GM18507 (cell line): Measurements from ENCODE around the gene TEAD1.

Source experiments
- DNase-seq: peaks from one replicate; pipeline ENCODE4 v3.0.0; 2011; ENCODE audit warnings: low read depth; ENCODE audit not compliant: insufficient read length; ENCODE audit errors: extremely low spot score
- FAIRE-seq: peaks from 2 replicates; lab custom pipeline; 2011; peaks lifted over from hg19 to GRCh38; lab: Jason Lieb, UNC

TEAD1 gene

DNA sequence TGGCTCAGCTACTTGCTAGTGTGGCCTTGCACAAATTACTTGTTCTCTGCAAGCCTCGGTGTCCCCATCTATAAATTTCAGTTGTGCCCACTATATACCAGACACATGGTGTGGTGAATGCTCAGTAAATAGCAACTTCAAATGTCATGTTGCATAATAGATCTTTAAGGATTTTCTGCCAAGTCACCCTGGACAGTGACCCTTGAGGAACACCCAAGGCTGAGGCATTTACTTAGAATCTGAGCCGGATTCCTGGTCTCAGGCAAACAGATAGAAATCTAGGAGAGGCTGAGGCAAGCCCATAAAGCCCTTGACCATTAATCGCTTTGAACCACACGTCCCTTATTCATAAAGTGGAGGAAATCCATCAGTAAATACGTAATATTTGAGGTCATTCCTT is 9.7 kb downstream of the TEAD1 start:
- no peak for FAIRE-seq
- no peak for DNase-seq

DNA sequence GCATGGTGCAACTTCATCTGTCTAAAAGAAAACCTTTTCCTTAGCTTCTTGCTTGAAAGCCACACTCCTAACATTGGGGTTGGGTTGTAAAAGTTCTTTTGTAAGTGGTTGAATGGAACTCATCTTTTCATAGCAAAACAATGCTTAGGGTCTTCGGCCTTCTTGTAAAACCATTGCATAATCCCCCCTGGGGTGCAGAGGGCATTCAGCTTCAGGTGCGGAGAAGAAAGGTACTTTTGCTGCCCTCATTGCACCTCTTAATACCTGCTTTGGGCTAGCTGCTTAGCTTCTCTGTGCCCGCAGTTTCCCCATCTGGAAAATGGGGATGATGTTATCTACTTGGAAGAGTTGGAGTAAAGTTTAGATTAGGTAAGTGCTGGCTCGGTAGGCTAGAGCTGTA is 10.1 kb downstream of the TEAD1 start:
- DNase-seq: no peak
- no peak for FAIRE-seq

DNA sequence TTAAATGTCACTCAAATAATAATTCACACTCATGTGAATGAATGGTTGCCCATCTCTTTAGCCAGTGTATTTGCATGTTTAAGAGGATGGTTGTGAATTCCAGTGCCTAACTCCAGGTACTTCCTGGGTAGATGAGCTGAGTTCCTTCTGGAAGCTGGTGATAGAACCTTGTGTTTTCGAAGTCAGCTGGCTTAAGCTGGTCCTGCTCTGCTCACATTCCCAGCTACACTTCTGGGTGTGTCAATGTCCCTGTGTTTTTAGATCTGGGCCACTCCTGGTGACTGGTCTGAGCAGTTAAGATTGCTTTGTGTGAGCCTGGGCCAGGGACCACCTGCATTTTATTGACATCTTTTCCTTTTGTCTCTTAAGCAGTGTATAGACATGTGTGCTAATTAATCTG is 10.6 kb downstream of the TEAD1 start:
- FAIRE-seq: no peak
- no peak for DNase-seq

GRCh38 chr11:12685229-12685628 is 11.0 kb downstream of the TEAD1 start:
- FAIRE-seq (no peak), DNase-seq (no peak)

DNA sequence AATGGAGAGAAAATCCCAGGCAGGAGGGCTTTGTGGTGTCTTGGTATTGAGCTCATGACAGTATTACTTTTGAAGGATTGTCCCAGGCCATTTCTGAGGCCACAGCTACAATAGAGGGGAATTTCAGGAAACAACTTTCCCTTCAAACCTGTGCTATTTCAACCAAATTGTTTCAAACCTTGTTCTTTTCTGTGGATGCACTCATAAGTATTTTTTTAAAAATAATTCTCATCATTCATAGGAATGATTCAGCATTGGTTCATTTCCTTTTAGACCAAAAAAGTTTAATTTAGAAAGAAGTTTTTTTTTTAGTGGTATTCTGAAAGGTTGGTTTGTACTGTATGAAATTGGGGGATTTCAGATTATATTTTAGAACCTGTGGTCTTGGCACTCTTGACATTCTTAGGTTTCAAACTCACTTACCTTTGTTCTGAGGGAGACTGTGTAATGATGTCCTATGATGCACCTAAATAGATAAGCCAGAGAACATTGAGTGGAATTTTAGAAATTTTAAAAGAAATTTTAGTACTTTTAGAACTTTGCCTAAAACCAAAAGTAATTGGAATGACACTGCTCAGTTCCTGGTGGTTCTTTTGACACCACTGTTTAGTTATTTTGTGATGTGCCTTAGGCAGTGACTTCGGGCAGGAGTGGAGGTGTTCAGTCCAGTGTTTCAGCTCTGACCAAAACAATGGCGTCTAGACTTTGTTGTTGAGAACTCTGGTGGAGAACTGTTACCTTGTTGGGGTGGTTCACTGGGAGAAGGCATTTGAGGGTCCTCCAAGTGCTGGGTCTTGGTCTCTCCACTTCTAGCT is 12.2 kb downstream of the TEAD1 start:
- FAIRE-seq (no peak), DNase-seq (no peak)

DNA sequence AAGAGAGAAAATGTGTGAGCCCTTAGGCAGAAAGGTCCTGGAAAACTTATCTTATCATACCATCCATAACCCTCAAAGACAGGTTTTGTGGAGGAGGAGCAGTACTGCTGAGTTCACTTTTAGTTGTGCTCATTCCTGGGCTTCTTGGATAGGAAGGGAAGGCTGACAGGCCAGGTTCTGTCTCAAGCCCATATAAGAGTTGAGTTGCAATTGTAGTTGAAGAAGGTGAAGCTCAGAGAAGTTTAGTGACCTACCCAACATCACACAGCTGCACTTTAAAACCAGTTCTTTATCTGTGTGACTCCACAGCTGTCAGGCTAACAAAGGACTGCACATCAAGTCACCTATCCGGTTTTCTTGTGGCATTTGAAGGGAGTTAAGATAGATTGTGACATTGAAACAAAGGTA is 13.0 kb downstream of the TEAD1 start:
- FAIRE-seq (no peak), DNase-seq (no peak)

DNA sequence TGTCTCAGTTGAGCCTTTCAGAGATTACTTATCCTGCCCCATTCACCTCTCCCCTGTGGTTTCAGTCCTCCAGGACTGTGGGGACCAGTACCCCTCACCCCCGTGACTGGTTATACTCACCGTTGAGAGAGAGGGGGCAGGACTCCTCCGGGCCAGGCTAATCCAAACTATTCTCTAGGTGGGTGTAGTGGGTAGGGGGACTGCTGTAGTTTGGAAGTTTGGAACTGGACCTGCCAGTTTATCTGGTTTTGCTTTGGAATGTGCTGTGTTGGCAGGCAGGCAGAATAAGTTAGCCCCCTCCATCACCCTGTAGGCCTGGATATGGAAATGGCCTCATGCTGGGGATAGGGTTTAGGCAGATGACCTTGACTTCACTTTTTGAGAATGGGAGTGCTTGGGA is 13.5 kb downstream of the TEAD1 start:
- DNase-seq (no peak), FAIRE-seq (no peak)

DNA sequence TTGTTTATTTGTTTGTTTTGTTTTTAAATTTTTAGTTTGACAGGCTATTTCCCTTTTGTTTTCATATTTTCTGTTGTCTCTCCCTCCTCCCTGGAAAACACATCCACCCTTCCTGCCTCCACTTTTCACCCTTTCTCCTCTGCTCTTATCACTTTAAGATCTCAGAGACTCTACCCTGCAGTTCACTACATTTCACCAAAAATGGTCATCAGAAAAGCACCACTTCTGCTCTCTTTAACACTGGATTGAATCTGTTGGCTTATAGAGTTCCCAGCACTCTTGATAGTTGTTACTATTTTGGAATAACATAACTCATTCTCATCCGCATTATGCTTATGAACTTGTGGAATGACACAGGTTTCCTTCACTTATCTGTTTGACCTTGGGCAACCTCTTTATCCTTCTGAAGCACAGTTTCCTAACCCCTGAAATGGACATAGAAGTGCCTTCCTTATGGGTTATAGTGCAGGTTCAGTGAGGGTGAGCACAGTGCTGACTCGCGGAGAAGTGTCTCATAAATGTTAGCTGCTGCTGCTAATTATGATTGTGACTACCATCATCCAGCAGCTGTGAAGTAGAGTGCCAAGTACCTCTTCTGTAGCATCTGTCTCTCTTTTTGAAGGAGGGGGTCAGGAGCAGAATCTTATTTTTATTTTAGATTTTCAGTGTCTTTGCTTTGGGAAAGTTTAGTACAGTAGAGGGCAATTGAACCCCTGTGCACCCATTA is 15.0 kb downstream of the TEAD1 start:
- no peak for FAIRE-seq

DNA sequence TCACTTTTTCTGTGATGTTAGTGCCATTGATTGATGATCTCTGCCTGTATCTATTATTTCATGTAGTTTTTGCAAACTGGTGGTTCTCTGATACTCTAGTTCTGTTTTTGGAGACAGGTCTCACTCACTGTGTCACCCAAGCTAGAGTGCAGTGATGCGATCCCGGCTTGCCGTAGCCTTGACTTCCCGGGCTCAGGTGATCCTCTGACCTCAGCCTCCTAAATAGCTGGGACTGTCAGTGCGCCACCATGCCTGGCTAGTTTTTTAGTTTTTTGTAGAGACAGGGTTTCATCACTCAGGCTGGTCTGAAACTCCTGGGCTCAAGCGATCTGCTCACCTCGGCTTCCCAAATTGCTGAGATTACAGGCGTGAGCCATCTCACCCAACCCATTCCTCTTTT is 16.4 kb downstream of the TEAD1 start:
- DNase-seq (no peak), FAIRE-seq (no peak)

More for the DNA sequence above, 15.0 kb downstream of the TEAD1 start:
- DNase-seq: no peak

GRCh38 chr11:12691473-12691872 is 17.3 kb downstream of the TEAD1 start:
- FAIRE-seq: no peak

GRCh38 chr11:12692229-12693075 is 18.2 kb downstream of the TEAD1 start:
- FAIRE-seq (no peak), DNase-seq (no peak)

More at GRCh38 chr11:12691473-12691872, 17.3 kb downstream of the TEAD1 start:
- DNase-seq: no peak

DNA sequence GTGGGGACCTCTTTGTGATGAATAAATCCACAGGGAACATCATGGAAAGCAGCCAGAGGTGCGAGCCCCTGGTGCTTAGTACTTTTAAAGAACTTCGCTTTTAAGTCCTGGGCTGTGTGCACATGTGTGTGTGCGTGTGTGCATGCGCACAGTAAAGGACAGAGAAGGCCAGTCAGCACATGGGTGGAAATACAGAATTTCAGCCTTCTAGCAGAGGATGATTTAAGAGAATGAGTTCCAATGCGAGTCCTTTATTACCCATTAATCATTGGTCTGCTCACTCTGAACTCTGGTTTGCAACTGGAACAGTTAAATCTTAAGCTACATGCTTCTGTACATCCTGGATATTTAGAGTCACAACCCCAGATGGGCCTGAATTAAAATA is 18.9 kb downstream of the TEAD1 start:
- no peak for DNase-seq
- no peak for FAIRE-seq

- no peak for DNase-seq
- FAIRE-seq: no peak
Measured at GRCh38 chr11:12693479-12694182, 19.4 kb downstream of the TEAD1 start.

GRCh38 chr11:12694183-12694531 is 19.9 kb downstream of the TEAD1 start:
- no peak for DNase-seq
- no peak for FAIRE-seq

GRCh38 chr11:12695221-12695794 is 21.1 kb downstream of the TEAD1 start:
- DNase-seq (no peak), FAIRE-seq (no peak)

- FAIRE-seq (no peak), DNase-seq (no peak)
Measured at GRCh38 chr11:12695873-12696272, 21.7 kb downstream of the TEAD1 start.

- DNase-seq: no peak
- no peak for FAIRE-seq
Measured at GRCh38 chr11:12696911-12697581, 22.8 kb downstream of the TEAD1 start.

GRCh38 chr11:12698048-12698447 is 23.8 kb downstream of the TEAD1 start:
- DNase-seq (no peak), FAIRE-seq (no peak)
